ENCODE results near the gene PLEK2.
A peak's percentile ranks its signal among the peaks of the same experiment; 100 is the strongest.
"Not testable (repeated sequence)": the region's sequence is repeated elsewhere in the genome, so short reads cannot be mapped to it uniquely, and the experiment has no call there.

Gene PLEK2

GRCh38 chr14:67410313-67410712 is 1.7 kb downstream of the PLEK2 start:
- H3K4me3 ChIP-seq (ENCODE audit: low read length): no peak overlapping the region

GRCh38 chr14:67409461-67409860 is 2.5 kb downstream of the PLEK2 start:
- no peak for DNase-seq (ENCODE audit: low read depth, low spot score)
- H3K4me3 ChIP-seq (ENCODE audit: low read length): no peak overlapping the region

More at GRCh38 chr14:67410313-67410712, 1.7 kb downstream of the PLEK2 start:
- DNase-seq (ENCODE audit: low read depth, low spot score): no peak

- DNase-seq (ENCODE audit: low read depth, low spot score); H3K4me3 ChIP-seq (ENCODE audit: low read length): not testable (repeated sequence)
Observed at GRCh38 chr14:67408122-67408801, 3.7 kb downstream of the PLEK2 start.

GRCh38 chr14:67405771-67406170 is 6.2 kb downstream of the PLEK2 start:
- no peak for DNase-seq (ENCODE audit: low read depth, low spot score)
- H3K4me3 ChIP-seq (ENCODE audit: low read length): no peak overlapping the region

GRCh38 chr14:67400434-67400833 is 11.5 kb downstream of the PLEK2 start:
- H3K4me3 ChIP-seq (ENCODE audit: low read length): no peak overlapping the region
- no peak for DNase-seq (ENCODE audit: low read depth, low spot score)

- H3K4me3 ChIP-seq (ENCODE audit: low read length): no peak overlapping the region
- DNase-seq (ENCODE audit: low read depth, low spot score): no peak
Observed at GRCh38 chr14:67397536-67397935, 14.4 kb downstream of the PLEK2 start.

- no peak for DNase-seq (ENCODE audit: low read depth, low spot score)
- no peak overlapping the region for H3K4me3 ChIP-seq (ENCODE audit: low read length)
Observed at GRCh38 chr14:67396381-67396970, 15.5 kb downstream of the PLEK2 start.

- DNase-seq (ENCODE audit: low read depth, low spot score): no peak
- H3K4me3 ChIP-seq (ENCODE audit: low read length): no peak overlapping the region
Observed at GRCh38 chr14:67395876-67396189, 16.1 kb downstream of the PLEK2 start.

GRCh38 chr14:67395086-67395875 is 16.7 kb downstream of the PLEK2 start:
- DNase-seq (ENCODE audit: low read depth, low spot score): no peak

GRCh38 chr14:67393689-67394088 is 18.3 kb downstream of the PLEK2 start:
- no peak overlapping the region for H3K4me3 ChIP-seq (ENCODE audit: low read length)
- no peak for DNase-seq (ENCODE audit: low read depth, low spot score)

More at GRCh38 chr14:67395086-67395875, 16.7 kb downstream of the PLEK2 start:
- no peak overlapping the region for H3K4me3 ChIP-seq (ENCODE audit: low read length)

- DNase-seq (ENCODE audit: low read depth, low spot score): no peak
- H3K4me3 ChIP-seq (ENCODE audit: low read length): no peak overlapping the region
Observed at GRCh38 chr14:67392800-67393199, 19.2 kb downstream of the PLEK2 start.

- no peak overlapping the region for H3K4me3 ChIP-seq (ENCODE audit: low read length)
- no peak for DNase-seq (ENCODE audit: low read depth, low spot score)
Observed at GRCh38 chr14:67392123-67392522, 19.8 kb downstream of the PLEK2 start.

- H3K4me3 ChIP-seq (ENCODE audit: low read length): peak overlapping the region; percentile 13
- DNase-seq (ENCODE audit: low read depth, low spot score): peak; percentile 86
Observed at GRCh38 chr14:67391268-67391667, 20.7 kb downstream of the PLEK2 start.

GRCh38 chr14:67389811-67390534 is 22.0 kb downstream of the PLEK2 start:
- no peak overlapping the region for H3K4me3 ChIP-seq (ENCODE audit: low read length)
- no peak for DNase-seq (ENCODE audit: low read depth, low spot score)

- no peak for DNase-seq (ENCODE audit: low read depth, low spot score)
Observed at GRCh38 chr14:67389275-67389674, 22.7 kb downstream of the PLEK2 start.

GRCh38 chr14:67387195-67387594 is 24.8 kb downstream of the PLEK2 start:
- H3K4me3 ChIP-seq (ENCODE audit: low read length): no peak overlapping the region
- DNase-seq (ENCODE audit: low read depth, low spot score): no peak

More at GRCh38 chr14:67389275-67389674, 22.7 kb downstream of the PLEK2 start:
- no peak overlapping the region for H3K4me3 ChIP-seq (ENCODE audit: low read length)

GRCh38 chr14:67385618-67386017 is 26.3 kb downstream of the PLEK2 start:
- DNase-seq (ENCODE audit: low read depth, low spot score): no peak
- H3K4me3 ChIP-seq (ENCODE audit: low read length): no peak overlapping the region

GRCh38 chr14:67385120-67385519 is 26.8 kb downstream of the PLEK2 start:
- no peak overlapping the region for H3K4me3 ChIP-seq (ENCODE audit: low read length)
- no peak for DNase-seq (ENCODE audit: low read depth, low spot score)

- no peak for DNase-seq (ENCODE audit: low read depth, low spot score)
- H3K4me3 ChIP-seq (ENCODE audit: low read length): no peak overlapping the region
Observed at GRCh38 chr14:67377916-67378315, 34.0 kb downstream of the PLEK2 start.

- H3K4me3 ChIP-seq (ENCODE audit: low read length): no peak overlapping the region
- DNase-seq (ENCODE audit: low read depth, low spot score): no peak
Observed at GRCh38 chr14:67373347-67373746, 38.6 kb downstream of the PLEK2 start.
